H1 (cell line): ENCODE data around the gene TUBA3C. TPM values are rescaled to one million over a fixed set of nuclear protein-coding genes. Genes with fewer than 3 reads are reported as not detected.

Source experiments
- CBX8 ChIP-seq: fragments of 300-800, 300-1000 bp; sonication (generic); IDR thresholded peaks from 2 replicates; pipeline ENCODE4 v1.7.1; 2016; ENCODE audit warnings: low read depth, low read length, borderline replicate concordance
- E2F6 ChIP-seq: IDR thresholded peaks from 2 replicates; pipeline ENCODE4 v1.6.1; 2012; ENCODE audit warnings: inconsistent platforms
- GABPA ChIP-seq: IDR thresholded peaks from 2 replicates; pipeline ENCODE4 v1.6.1; 2011; ENCODE audit warnings: mild to moderate bottlenecking, low read length, moderate library complexity, borderline replicate concordance; ENCODE audit not compliant: insufficient read depth
- POU5F1 ChIP-seq: IDR thresholded peaks from 2 replicates; pipeline ENCODE4 v1.6.1; 2011; ENCODE audit warnings: low read depth, mild to moderate bottlenecking, low read length, moderate library complexity
- RAD21 ChIP-seq, 2 experiments: IDR thresholded peaks in 1 of 2; conservative IDR thresholded peaks in 1 of 2; 2 replicates each; pipeline ENCODE4 v1.6.1; 2011; ENCODE audit warnings: low read depth in 2 of 2, low read length in 2 of 2, improper control_type of control experiment in 1 of 2, inconsistent platforms in 1 of 2, mild to moderate bottlenecking in 1 of 2, moderate library complexity in 1 of 2
- polyA plus RNA-seq, 7 experiments: library from polyadenylated mRNA; depleted of rRNA in 3 of 7; stranded (reverse) in 5 of 7; unstranded in 2 of 7; fragments of >200 nt in 5 of 7; fragments of 200-250 nt in 2 of 7; gene quantifications; 1 replicate in 5 of 7; 2 replicates in 1 of 7; 4 replicates in 1 of 7; pipeline versions ENCODE4 v1.2.1 to v1.2.3, GENCODE V29; 2011 to 2013; ENCODE audit warnings: missing spikeins in 2 of 7, mixed read lengths in 2 of 7
- total RNA-seq: library from RNA; stranded (reverse); fragmentation: NEBNext Ultra II Directional; extraction: Animal tissue kit (Norgen Biotek cat#: 25700); gene quantifications from 2 replicates; pipeline ENCODE4 v1.2.1, GENCODE V29; 2021

Gene TUBA3C
- total and polyA plus RNA-seq, 2 of the 8 experiments (the other 6 are each of a cell fraction or from before 2014, with no cell fraction given) = not detected

GRCh38 chr13:19158006-19158405, 23.6 kb downstream of the TUBA3C start (continued):
- TF ChIP-seq E2F6 (no peak), CBX8 (no peak), GABPA (no peak), POU5F1 (no peak), RAD21 (IDR thresholded peaks at IDR 0.05 in 1 of 2, conservative IDR thresholded peaks at IDR 0.05 in 1 of 2; ENCODE audit: low read depth in 2 of 2, low read length in 2 of 2) (no peak)
